ENCODE results near the gene CCDC70.
"Not testable (repeated sequence)": the region's sequence is repeated elsewhere in the genome, so short reads cannot be mapped to it uniquely, and the experiment has no call there.

The CCDC70 gene

DNA sequence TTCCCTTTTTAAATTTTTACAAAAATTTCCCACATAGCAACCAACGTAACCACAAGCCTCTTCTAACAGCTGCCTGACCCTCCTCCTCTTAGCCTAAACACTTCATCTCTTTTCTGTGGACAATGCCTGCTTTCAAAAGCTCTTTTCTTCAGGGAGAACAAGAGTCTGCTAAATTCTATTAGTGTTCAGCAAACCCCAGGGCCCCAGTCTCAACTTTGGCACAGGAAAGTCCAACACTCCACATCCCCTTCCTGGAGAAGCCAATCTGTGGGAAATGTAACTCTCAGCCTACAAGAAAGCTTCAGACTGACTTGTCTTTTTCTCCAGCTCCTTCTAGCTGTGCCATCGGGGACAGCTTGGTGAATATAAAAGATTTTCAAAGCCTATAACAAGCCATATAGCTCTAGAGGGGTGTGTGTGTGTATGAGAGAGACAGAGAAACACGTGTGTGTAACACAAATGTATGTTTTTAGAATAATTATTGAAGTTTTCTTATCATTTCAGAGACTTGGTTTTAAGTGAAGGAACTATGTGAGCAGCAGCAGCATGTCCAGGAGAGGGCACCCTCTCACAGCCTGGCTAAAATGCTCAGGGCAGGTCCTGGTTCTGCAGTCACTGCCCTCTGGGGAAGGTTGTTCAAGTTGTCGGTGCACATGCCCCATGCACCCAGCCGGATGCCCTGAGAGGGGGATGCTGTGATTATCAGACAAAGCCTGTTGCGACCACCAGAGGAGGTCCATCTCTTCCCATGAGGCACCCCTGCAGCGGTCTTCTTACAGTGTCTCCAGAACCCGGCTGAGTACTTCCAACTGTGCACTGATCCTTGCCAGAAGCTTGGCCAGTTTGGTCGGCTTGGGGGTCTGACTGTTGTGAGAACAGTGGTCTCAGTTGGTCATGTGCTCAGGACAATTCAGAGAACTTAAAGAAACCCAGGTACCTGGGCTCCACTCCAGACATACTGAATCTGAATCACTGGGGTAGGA is 34.4 kb downstream of the CCDC70 start:
- peak; percentile 60 for FAIRE-seq
- DNase-seq (ENCODE audit: extremely low spot score, insufficient read length, low read depth) = peak; percentile 42

DNA sequence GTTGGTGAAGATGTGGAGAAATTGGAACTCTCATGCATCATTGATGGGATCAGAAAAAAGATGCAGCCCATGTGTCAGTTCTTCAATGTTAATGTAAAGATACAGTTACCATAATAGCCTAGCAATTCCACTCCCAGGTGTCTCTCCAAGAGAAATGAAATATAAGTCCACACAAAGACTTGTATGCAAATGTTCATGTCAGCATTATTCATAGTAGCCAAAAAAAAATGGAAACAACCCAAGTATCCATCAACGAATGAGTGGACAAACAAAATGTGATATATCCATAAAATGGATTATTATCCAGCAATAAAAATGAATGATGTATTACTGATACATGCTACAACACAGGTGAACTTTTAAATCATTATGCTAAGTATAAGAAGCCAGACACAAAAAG is 38.7 kb downstream of the CCDC70 start:
- FAIRE-seq (no peak), DNase-seq (ENCODE audit: extremely low spot score, insufficient read length, low read depth) (no peak)

DNA sequence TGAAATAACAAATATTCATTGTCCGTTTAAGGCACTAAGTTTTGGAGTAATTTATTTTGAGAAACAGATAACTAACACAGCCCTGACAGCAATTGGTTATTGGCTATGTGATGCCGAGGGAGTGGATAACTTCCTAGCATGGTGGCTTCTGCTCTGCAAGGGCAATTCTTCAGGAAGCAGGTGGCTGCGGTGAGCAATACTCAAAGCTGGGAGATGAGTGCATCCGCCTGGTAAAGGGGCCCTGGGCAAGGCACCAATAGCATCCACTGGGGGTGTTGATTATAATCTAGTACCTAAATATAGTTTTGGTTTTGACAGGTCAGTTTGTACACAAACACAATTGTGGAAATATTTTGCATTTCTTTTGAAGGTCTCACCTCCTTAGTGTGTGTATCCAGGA is 41.0 kb downstream of the CCDC70 start:
- FAIRE-seq (no peak), DNase-seq (ENCODE audit: extremely low spot score, insufficient read length, low read depth) (no peak)

DNA sequence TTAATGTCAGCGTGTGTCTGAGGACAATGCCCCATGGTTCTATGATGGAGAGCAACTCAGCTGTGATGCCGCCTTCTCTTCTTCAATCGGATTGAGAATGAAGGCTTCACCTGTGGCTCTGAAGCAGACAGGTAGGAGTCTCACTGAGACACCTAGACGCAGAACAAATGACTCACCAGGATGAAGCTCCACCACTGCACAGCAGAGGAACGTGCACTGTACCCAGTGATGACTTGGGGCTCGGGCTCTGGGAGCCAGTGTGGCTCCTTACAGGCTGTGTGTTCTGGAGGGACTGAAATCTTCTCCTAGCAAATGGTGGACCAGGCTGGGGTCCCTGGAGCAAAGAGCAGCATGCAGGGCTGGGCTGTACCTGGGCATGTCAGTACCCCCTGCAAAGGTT is 44.0 kb downstream of the CCDC70 start:
- DNase-seq (ENCODE audit: extremely low spot score, insufficient read length, low read depth) (no peak), FAIRE-seq (no peak)

DNA sequence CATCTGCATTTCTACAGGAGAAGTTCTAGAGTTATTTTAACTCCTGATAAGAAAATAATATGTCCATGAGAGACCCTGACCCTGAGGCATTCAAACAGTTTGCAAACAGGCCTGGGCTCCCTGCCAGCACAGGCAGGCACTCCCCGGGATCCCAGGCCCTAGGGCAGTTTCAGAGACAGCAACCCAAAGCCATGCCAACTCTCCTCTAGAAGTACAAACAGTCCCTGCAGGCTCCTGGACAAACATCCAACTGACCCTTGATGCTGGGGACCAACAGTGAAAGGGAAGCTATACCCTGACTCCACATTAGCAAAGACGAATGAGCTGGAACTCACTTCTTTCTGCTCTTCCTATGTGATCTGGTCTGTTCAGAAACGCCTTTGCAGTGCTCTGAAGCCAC is 44.8 kb downstream of the CCDC70 start:
- DNase-seq (ENCODE audit: extremely low spot score, insufficient read length, low read depth) (no peak), FAIRE-seq (no peak)

DNA sequence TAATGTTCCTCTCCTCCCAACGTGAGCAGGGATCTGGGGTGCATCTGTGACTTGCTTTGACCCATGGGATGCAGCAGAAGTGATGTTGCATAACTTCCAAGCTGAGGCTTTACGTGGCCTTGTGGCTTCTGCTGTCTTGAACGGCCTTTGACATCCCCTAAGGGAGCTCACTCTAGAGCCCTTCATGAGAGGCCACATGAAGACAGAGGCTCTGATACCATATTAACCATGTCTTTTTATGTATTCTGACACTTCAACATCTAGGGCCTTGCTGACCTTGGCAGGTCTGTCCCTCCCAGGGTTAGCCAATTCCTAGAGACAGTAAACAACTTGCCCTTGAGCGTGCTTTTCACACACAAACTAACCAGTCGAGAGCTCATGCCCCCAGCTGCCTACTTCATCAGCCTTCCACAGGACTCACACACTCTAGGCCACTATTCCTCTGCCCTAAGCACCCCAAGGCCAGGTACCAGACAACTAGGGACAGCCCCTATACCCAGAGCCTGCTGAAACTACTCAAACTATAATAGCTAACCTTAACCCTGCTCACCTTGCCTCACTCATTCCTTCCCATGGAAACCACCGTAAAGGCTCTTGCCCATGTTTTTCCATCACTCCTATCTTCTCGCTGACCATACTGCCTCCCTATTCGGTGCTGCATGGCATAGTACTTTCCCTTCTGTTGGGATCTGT is 45.4 kb downstream of the CCDC70 start:
- no peak for FAIRE-seq

DNA sequence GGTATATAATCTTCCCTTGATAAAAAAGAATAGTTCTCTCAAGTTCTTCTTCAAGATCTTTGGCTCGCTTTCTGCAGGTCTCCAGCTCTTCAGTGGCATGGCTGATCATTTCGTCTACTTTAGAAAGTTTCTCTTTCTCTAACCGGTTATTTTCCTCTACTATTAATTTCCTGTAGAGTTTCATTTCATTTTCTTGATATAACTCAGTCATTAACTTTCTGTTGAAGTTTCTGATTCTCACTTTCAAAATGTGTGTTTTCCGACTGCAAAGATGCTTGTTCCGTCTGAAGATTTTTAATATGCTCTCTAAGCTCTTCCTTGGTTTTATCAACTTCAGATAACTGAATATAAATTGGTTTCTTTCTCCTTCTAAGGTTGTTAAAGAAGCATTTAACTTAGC is 47.5 kb downstream of the CCDC70 start:
- FAIRE-seq = peak; percentile 85
- DNase-seq (ENCODE audit: extremely low spot score, insufficient read length, low read depth) = not testable (repeated sequence)

More for the DNA sequence above, 45.4 kb downstream of the CCDC70 start:
- no peak for DNase-seq (ENCODE audit: extremely low spot score, insufficient read length, low read depth)

DNA sequence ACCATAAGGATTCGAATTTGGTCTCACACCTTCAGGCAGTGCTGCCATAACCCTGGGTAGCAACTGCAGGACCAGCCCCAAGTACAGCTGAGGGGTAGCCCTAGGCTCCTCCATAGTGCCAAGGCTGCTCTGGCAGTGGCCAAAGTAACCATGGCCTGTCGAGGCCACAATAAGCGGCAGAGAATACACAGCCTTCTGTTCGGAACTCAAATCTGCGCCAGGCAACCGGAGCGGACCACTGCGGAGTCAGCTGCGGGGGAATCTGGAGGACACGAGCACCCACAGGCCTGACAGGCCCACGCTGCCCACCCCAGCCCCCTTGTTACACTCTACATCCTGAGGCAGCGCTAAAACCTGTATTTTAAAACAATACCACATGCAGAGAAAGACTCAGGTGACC is 48.7 kb downstream of the CCDC70 start:
- DNase-seq (ENCODE audit: extremely low spot score, insufficient read length, low read depth) (no peak), FAIRE-seq (no peak)

DNA sequence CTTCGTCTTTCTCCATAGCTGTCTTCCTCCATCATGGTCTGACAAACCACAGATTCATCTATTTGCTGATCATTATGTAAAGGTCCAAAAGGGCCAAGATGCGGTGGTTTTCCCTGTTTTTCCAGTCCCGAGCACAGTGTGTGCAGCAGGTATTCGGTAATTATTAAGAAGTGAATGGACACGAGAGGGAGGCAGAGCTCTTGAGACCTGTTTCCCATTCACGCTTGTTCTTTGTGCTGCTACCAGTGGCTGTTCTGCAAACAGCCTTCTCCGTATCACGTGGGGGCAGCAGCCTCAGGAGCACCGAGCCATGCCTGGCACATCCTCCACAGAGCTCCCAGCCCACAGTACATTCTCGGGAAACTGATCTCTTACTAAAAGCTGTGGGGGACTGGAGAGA is 50.3 kb downstream of the CCDC70 start:
- FAIRE-seq (no peak), DNase-seq (ENCODE audit: extremely low spot score, insufficient read length, low read depth) (no peak)

DNA sequence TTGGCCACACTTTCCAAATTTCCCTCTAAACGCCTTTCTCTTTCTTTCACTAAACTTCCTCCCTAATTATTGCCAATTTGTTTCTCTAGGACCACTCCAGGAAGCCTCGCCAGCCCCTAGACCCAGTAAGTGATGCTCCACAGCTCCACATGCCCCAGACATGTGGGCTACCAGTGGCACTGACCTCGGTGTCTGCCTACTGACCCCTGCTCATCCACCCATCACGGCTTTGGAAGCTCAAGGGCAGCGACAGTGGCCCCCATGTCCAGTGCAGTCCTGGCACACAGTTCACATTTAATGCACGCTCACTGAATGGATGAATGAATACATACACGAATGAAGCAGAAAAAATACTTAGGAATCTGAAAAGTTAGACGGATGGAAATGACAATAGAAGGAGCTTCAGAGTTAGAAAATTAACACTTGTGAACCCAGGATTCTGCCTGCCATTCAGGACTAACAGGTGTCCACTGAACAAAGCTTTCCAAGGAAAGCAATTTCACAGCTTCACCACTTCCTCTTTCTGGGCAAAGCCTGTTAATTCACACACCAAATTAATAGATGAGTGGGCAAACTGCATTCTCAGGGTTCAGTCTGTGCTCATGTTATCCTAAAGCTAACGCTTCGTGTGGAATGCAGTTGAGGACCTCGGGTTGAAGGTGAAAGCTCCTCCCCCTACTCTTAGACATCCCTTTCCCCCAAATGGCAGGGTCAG is 50.9 kb downstream of the CCDC70 start:
- FAIRE-seq = no peak

DNA sequence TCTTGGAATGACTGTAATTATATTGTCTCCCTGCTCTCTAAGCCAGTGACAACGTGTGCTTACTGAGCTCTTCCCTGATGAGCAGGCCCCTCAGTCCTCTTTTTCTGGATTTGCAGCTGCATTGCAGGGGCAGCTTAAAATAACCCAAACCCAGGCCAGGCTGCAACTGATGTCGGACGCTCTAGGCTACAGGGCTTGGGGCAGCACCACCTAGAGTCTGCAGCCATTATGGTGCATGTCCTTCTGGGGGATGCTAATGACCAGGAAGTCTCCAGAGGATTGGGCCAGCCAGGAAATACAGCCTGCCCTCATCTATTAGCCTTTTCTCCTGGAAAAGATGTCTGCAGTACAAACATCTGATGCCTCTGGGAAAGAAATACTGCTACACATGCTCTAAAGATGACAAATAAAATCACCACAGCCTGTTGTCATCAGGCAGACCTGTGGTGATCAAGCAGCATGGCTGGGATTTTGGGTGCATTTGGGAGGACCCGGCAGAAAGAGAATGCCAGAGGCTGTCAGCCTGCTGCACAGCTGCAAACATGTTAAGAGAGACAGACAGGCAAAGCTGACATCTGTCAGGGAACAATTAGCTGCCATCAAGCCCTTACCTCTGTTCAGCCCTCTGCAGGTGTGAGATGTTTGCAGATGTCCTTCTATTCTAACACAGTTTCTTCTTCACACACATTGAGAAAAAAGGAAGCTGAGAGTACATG is 51.8 kb downstream of the CCDC70 start:
- FAIRE-seq = no peak

More for the DNA sequence above, 50.9 kb downstream of the CCDC70 start:
- DNase-seq (ENCODE audit: extremely low spot score, insufficient read length, low read depth) = no peak

DNA sequence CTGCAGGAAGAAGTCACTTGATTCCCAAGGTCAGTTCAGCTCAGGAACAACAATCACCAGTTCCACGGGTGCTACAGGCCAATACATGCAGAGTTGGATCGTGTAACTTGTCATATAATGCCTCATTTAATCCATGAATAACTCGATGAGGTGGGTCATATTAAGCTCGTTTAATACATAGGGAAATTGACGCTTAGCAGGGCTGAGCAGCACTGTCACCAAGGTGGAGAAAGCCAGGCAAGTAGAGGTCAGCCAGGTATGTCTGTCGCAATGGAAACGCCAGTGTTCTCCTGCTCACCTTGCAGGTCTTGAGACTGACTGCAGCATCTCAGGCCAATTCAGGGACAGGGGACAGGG is 52.3 kb downstream of the CCDC70 start:
- no peak for FAIRE-seq
- DNase-seq (ENCODE audit: extremely low spot score, insufficient read length, low read depth) = no peak

More for the DNA sequence above, 51.8 kb downstream of the CCDC70 start:
- no peak for DNase-seq (ENCODE audit: extremely low spot score, insufficient read length, low read depth)
